Activated T-cell treated with anti-CD3 and anti-CD28 coated beads, Interleukin-2, amount 50 U/mL, for 24 hours (primary cell): ENCODE results near the gene TUBGCP3.
A peak's percentile ranks its signal among the peaks of the same experiment; 100 is the strongest.

Experiments
- DNase-seq: peaks from one replicate; pipeline ENCODE4 v3.0.0-alpha.2; 2020
- H3K27ac Mint-ChIP-seq: 2 replicates; pipeline ENCODE4 v1.8.0; 2020; ENCODE audit warnings: mild to moderate bottlenecking, mixed read lengths
- H3K27me3 Mint-ChIP-seq: 2 replicates; pipeline ENCODE4 v1.8.0; 2020; ENCODE audit warnings: mixed read lengths
- H3K36me3 Mint-ChIP-seq: 2 replicates; pipeline ENCODE4 v1.8.0; 2020; ENCODE audit warnings: low read depth, mixed read lengths
- H3K4me1 Mint-ChIP-seq: 2 replicates; pipeline ENCODE4 v1.8.0; 2020; ENCODE audit warnings: low read depth, mixed read lengths
- H3K4me3 Mint-ChIP-seq: 2 replicates; pipeline ENCODE4 v1.8.0; 2020; ENCODE audit warnings: mild to moderate bottlenecking, moderate library complexity, mixed read lengths
- H3K9me3 Mint-ChIP-seq: 2 replicates; pipeline ENCODE4 v1.8.0; 2020; ENCODE audit warnings: mixed read lengths

The TUBGCP3 gene

DNA sequence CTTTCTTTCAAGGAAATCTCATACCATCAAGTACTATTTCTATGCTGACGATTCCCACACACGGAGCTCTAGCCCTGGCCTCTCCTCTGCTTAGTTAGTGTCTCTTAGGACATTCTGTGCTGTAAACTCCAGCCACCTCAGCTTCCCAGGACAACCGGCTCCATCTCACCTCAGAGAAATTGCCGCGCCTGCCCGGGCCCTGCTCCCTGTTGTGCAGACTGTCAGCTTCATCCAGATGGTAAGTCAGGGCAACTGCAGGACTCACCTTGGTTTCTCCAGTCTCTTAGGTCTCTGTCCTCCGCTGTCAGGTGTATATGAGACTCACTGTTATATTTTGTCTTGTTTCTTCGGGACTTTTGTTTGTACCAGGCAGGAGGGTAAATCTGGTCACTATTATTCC, 113.1 kb downstream of the TUBGCP3 start:
- no peaks in the 10 kb centered on the region for H3K27me3 Mint-ChIP-seq
- H3K27ac Mint-ChIP-seq, result no peak overlapping the region
- H3K36me3 Mint-ChIP-seq, result peaks cover 2% of the 10 kb centered on the region
- no peaks in the 10 kb centered on the region for H3K4me1 Mint-ChIP-seq
- no peak for DNase-seq
- no peak overlapping the region for H3K4me3 Mint-ChIP-seq
- H3K9me3 Mint-ChIP-seq, result peaks cover 5% of the 10 kb centered on the region

DNA sequence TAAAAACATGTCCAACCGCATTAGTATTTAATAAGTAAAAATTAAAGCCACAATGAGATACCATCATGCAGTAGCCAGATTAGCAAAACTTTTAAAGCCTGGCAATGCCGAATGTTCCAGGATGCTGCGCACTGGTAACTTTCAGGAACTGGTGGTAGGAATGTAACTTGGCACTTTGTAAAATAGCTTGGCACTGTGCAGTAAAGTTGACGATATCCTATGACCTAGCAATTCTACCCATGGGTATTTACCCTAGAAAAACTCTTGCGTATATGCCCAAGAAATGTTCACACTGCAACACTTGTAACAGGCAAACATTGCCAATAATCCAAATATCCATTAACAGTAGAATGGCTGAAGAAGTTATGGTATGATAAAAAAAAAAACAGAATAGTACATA, 114.1 kb downstream of the TUBGCP3 start:
- H3K4me3 Mint-ChIP-seq, result no peak overlapping the region
- peaks cover 5% of the 10 kb centered on the region for H3K9me3 Mint-ChIP-seq
- no peak for DNase-seq
- no peaks in the 10 kb centered on the region for H3K4me1 Mint-ChIP-seq
- H3K27ac Mint-ChIP-seq, result no peak overlapping the region
- H3K27me3 Mint-ChIP-seq, result no peaks in the 10 kb centered on the region
- H3K36me3 Mint-ChIP-seq, result peaks cover 2% of the 10 kb centered on the region

DNA sequence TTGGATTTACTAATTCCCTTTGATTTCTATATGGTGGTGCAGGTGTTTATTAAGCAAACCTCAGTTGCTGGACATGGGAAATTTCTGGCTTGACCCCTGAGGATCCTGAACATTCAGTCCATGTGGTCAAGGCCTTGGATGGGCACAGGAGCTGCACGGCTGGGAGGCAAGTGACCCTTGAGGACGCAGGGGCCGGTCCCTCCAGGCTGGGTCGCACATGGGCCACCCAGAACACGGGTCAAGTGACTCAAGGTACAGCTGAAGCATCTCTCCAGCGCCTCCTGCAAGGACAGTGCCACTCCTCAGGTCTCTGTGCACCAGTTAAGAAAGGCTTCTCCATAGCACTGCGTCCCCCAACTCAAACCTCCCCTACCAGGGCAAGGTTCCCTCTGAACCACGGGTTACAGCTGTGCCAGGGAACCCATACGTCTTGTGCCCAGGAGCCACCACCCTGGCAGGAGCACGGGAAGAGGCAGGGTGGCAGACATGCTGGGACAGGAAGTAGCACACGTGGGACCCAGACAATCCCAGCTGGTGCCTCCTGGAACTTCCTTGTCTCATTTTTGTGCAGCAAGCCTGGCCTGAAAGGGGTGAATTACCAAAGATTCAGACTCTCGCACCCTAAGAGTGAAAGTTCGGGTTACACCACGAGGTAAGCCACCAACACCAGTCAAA, 118.7 kb downstream of the TUBGCP3 start:
- Mint-ChIP-seq H3K36me3 (peaks cover 2% of the 10 kb centered on the region), H3K27ac (no peak overlapping the region), H3K27me3 (no peaks in the 10 kb centered on the region), H3K4me1 (no peaks in the 10 kb centered on the region), H3K4me3 (no peak overlapping the region), H3K9me3 (peaks cover 5% of the 10 kb centered on the region)
- DNase-seq, result no peak

DNA sequence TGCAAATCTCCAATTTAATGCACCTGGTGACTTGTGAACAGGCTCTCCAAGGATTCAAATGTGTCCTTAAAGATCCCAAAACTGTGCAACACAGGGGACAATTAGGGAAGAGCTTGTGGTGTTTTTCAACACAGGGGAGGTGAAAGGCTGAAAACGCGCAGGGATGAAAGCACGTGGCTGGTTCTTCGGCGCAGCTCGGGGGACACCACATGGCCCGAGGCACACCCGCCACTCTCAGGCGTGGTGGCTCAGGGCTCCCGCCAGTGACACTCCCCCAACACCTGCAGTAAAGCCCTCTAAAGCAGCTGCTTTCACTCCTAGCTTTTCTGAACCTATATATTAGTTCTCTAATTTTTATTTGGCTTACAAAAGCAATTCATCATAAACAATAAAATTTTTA, 119.9 kb downstream of the TUBGCP3 start:
- Mint-ChIP-seq H3K36me3 (peaks cover 2% of the 10 kb centered on the region), H3K9me3 (peaks cover 5% of the 10 kb centered on the region), H3K4me1 (no peaks in the 10 kb centered on the region), H3K27me3 (no peaks in the 10 kb centered on the region), H3K27ac (no peak overlapping the region), H3K4me3 (no peak overlapping the region)
- no peak for DNase-seq

DNA sequence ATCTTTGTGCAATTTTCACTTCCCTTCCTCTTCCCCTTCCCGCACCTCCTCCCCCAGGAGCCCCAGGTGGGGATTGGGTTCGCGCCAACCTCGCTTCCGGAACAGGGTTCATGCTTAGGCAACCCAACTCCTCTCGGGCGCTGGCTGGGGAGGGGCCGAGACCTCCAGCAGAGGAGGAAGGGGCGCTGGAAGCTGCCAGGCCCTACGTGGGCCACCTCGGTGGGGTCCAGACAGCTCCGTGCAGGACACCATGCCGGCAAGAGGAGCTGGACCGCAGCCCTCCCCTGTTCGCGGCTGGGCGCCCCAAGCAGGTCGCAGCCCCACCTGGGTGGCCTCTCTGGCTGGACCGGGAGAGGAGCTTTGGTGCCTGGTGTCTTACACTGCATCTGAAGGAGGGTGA, 120.7 kb downstream of the TUBGCP3 start:
- Mint-ChIP-seq H3K9me3 (peaks cover 7% of the 10 kb centered on the region), H3K4me1 (no peaks in the 10 kb centered on the region), H3K36me3 (peaks cover 2% of the 10 kb centered on the region), H3K27ac (no peak overlapping the region), H3K4me3 (no peak overlapping the region), H3K27me3 (peaks cover 5% of the 10 kb centered on the region)
- no peak for DNase-seq

DNA sequence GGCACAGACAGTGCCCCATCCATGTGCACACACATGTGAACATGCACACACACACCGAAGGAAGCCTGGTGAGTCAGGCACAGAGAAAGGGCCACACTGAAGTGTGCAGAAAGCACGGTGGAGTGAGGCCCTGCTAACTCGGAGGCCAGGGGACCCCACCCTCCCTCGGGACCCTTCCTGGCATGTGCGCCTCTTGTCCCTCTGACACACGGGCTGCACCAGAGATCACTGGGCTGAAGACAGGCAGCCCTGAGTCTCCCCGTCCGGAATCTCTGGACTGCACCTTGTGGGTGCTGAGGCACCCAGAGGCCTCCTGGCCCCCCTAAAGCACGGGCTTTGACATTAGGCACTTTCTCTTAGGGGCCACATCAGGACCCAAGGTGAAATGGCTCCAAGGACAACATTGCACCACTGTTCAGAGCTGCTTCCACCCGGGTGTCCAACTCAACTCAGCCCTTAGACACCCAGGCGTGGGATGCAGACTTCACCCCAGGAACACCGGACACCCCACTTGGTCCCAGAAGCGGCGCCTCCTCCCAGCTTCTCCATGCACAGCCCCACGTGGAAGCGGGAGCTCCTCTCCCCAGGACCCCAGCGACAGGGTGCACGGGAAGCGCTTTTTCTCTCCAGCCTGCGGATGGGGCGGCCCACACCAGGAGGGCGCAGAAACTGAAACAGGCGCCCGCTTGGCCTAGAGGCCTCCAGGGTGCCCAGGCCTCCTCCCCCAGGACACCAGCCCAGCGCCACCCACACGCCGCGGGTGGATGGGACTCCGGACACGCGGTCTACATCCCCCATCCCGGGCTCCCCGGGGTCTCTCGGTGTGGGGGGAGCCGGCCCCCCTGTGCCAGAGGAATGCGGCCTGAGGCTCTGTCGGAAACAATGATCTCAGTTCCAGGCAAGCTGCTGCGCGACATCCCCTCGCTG, 121.6 kb downstream of the TUBGCP3 start:
- peaks cover 9% of the 10 kb centered on the region for H3K27me3 Mint-ChIP-seq
- peaks cover 8% of the 10 kb centered on the region for H3K9me3 Mint-ChIP-seq
- H3K4me1 Mint-ChIP-seq, result no peaks in the 10 kb centered on the region
- H3K36me3 Mint-ChIP-seq, result peaks cover 2% of the 10 kb centered on the region
- H3K4me3 Mint-ChIP-seq, result no peak overlapping the region
- H3K27ac Mint-ChIP-seq, result no peak overlapping the region
- DNase-seq, result no peak

DNA sequence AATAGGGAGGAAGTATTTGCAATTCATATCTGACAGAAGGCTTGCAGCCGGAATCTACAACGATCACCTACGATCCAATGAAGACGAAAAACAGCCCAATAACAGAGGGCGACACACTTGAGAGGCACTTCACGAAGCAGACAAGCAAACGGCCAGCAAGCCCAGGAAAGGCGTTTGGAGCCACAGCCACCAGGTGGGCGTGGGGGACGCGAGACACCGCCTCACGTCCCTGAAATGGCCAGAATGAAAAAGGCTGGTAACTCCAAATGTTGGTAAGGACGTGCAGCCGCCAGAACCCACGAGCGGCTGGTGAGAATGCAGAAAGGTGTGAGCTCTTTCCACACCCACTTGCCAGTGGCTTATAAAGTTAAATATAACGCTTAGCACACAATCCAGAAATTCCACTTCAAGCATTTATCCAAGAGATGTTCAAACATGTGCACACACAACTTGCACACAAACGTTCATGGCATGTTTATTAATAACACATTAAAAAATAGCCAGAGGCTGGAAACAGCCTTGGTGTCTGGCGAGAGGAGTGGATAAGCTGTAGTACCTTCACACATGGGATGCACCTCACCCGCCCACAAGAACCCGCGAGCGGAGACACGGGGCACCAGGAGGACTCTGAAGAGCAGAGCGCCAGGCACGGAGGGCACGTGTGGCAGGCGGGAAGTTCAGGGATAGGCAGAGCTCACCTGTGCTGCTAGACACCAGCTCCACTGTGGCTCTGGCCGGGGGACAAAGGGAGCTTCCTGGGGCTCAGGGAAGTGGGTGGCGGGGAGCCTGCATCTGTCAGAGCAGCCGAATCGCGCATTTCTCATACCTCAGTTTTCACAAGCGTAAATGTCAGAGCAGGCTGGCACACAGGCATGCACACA, 122.5 kb downstream of the TUBGCP3 start:
- no peak overlapping the region for H3K4me3 Mint-ChIP-seq
- peaks cover 8% of the 10 kb centered on the region for H3K9me3 Mint-ChIP-seq
- H3K27me3 Mint-ChIP-seq, result peaks cover 11% of the 10 kb centered on the region
- no peak overlapping the region for H3K27ac Mint-ChIP-seq
- no peak for DNase-seq
- peaks cover 2% of the 10 kb centered on the region for H3K4me1 Mint-ChIP-seq
- H3K36me3 Mint-ChIP-seq, result no peaks in the 10 kb centered on the region

DNA sequence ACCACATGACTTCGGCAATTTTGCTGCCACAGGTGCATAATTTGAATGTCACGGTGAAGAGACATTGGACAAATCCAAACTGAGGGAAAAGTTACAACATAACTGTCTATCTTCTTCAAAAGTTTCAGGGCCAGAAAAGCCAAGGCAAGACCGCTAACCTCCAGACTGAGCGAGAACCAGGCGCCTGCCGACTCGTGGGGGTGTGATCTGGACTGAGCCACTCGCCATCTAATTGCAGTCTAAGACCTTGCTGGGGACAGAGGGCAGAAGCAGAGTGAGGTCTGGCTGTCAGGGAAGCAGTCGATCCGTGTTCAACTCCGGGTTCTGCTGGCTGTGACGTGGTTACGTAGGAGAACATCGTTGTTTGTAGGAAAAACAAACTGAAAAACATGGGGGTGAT, 123.2 kb downstream of the TUBGCP3 start:
- H3K27ac Mint-ChIP-seq, result no peak overlapping the region
- no peak overlapping the region for H3K4me3 Mint-ChIP-seq
- peaks cover 18% of the 10 kb centered on the region for H3K27me3 Mint-ChIP-seq
- peaks cover 2% of the 10 kb centered on the region for H3K4me1 Mint-ChIP-seq
- H3K36me3 Mint-ChIP-seq, result no peaks in the 10 kb centered on the region
- DNase-seq, result no peak
- H3K9me3 Mint-ChIP-seq, result peaks cover 11% of the 10 kb centered on the region

DNA sequence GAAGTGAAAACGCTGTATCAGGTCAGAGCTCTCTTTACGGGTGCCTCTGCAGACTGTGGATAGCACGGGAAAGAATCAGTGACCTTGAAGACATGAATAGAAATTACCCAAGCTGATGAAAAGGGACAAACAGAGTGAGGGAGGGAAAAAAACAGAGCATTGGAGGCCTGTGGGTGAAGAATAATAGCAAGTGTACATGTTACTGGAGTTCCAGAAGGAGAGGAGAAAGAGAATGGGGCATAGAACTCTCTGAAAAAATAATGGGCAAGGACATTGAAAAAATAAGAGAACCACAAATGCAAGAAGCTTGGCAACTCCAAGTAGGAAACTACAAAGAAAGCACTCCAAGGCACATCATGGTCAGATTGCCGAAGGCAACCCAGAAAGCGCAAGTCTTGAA, 125.5 kb downstream of the TUBGCP3 start:
- H3K36me3 Mint-ChIP-seq, result no peaks in the 10 kb centered on the region
- no peak overlapping the region for H3K4me3 Mint-ChIP-seq
- peaks cover 36% of the 10 kb centered on the region for H3K27me3 Mint-ChIP-seq
- H3K27ac Mint-ChIP-seq, result no peak overlapping the region
- DNase-seq, result no peak
- H3K4me1 Mint-ChIP-seq, result peaks cover 2% of the 10 kb centered on the region
- peaks cover 14% of the 10 kb centered on the region for H3K9me3 Mint-ChIP-seq

DNA sequence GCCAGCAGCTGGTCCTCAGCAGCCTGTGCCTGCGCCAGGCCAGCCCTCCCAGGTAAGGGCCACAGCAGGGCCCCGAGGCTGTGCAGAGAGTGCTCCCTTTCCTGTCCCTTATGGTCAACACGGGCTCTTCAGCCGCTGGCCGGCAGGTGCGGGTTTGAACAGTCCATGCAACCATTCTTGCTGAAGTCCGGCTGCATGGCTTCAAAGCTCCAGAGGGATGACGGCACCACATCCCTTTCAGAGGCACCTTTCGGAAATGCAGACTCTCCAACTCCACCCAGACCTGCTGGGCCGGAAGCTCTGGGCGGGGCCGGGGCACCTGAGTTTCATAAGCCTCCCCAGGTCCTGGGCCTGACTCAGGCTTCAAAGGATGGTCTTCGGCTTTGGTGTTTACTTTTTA, 130.5 kb downstream of the TUBGCP3 start:
- peak; percentile 20 for DNase-seq
- peaks cover 37% of the 10 kb centered on the region for H3K27me3 Mint-ChIP-seq
- peaks cover 2% of the 10 kb centered on the region for H3K4me1 Mint-ChIP-seq
- H3K27ac Mint-ChIP-seq, result no peak overlapping the region
- peaks cover 12% of the 10 kb centered on the region for H3K9me3 Mint-ChIP-seq
- H3K36me3 Mint-ChIP-seq, result no peaks in the 10 kb centered on the region
- no peak overlapping the region for H3K4me3 Mint-ChIP-seq

DNA sequence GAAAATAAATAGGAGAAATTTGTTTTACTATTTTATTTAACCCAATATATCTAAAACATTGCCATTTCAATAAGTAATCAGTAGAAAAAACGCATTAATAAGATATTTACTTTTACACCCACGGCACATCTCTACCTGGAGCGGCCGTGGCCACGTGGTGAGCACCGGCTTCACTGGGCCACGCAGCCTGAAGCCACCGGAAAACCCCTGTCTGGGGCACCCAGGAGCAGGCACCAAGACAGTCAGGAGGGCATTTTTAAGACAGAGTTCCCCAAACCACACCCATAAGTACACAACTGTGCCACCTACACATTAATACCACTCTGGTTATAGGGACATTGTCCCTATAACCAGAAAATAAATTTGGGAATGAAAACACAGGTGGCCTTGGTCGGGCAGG, 130.9 kb downstream of the TUBGCP3 start:
- peaks cover 2% of the 10 kb centered on the region for H3K4me1 Mint-ChIP-seq
- H3K36me3 Mint-ChIP-seq, result no peaks in the 10 kb centered on the region
- DNase-seq, result no peak
- H3K27ac Mint-ChIP-seq, result no peak overlapping the region
- H3K4me3 Mint-ChIP-seq, result no peak overlapping the region
- H3K27me3 Mint-ChIP-seq, result peaks cover 33% of the 10 kb centered on the region
- peaks cover 8% of the 10 kb centered on the region for H3K9me3 Mint-ChIP-seq

DNA sequence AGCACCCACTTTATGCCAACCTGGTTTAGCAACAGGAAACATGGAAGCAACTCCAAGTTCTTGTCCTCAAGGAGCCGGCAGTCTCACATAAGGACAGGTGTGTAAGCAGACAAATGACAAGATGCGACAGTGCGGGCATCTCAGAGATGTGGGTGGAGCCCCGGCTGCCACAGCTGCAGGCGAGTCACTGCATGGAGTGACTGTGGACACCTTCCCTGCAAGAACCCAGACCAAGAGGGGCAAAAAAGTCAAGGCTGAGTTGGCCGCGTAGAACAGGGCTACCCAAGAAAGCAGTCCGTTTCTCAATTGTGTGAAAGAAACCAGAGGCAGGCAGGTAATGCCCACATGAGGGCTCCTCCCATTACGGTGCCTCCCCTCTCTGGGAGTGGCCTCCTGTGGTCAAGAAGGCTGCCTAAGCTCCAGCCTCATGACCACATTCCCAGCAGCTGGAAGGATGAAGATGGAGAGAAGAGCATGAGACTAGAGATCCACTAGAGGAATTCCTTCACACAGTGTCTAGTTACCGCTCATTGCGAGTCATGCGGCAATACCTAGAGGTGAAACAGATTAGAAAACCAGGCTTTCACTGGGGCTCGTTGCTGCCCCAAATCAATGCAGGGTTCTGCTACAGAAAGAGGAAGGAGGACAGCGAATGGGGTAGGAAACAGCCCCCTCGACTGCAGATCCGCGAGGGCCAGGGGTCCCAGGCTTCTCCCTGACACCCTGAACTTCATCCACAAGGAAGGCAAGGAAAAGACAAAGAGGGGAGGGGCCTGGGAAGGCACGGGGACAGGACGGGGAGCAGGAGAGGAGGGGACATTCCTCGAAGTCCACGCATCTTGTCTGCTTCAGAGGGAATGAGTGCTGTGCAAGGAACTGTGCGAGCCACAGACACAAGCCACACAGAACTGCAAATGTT, 131.6 kb downstream of the TUBGCP3 start:
- peak; percentile 20 for DNase-seq
- peaks cover 6% of the 10 kb centered on the region for H3K9me3 Mint-ChIP-seq
- peaks cover 2% of the 10 kb centered on the region for H3K4me1 Mint-ChIP-seq
- no peaks in the 10 kb centered on the region for H3K36me3 Mint-ChIP-seq
- H3K4me3 Mint-ChIP-seq, result no peak overlapping the region
- H3K27me3 Mint-ChIP-seq, result peaks cover 30% of the 10 kb centered on the region
- H3K27ac Mint-ChIP-seq, result no peak overlapping the region

DNA sequence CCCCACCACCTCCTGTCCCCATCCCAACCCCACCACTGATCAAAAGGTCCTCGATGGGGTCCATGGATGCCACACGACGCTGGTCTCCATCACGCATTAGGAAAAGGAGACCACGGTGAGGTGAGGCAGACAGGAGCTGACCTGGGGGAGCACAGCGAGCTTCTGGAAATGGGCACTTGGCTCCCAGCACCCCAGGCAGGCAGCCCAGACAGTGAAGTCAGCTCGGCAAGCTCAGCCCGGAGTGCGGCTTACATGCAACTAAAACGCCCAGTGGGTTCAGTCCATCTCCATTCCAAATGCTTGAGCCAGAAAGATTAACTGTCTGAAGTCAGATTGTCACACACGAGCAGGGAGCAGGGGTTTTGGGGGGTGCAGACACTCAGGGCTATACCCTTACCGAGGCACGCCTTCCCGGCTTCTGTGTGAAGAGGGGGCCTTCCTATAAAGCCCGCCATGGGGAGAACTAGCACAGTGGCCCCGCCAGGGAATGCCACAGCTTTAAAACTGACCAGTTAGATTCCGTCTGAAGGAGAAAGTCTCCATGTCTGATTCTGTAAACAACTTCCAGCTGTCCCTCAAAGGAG, 132.4 kb downstream of the TUBGCP3 start:
- peaks cover 28% of the 10 kb centered on the region for H3K27me3 Mint-ChIP-seq
- no peaks in the 10 kb centered on the region for H3K36me3 Mint-ChIP-seq
- peak; percentile 12 for DNase-seq
- no peak overlapping the region for H3K4me3 Mint-ChIP-seq
- no peak overlapping the region for H3K27ac Mint-ChIP-seq
- peaks cover 6% of the 10 kb centered on the region for H3K9me3 Mint-ChIP-seq
- H3K4me1 Mint-ChIP-seq, result no peaks in the 10 kb centered on the region
